A549 (cell line): ENCODE measurements around the gene OLIG1. TPM values are rescaled to one million over a fixed set of nuclear protein-coding genes. Genes with fewer than 3 reads are reported as not detected.

Experiments used
- ATAC-seq, 2 experiments: fragments of 200-7000 bp in 1 of 2; fragments of >200 bp in 1 of 2; cut with Nextera tagmentation in 1 of 2; cut with Tn5 transposase in 1 of 2; 3 replicates each; pipeline versions ENCODE4 v1.8.0 to v1.9.1; 2018 to 2020; ENCODE audit warnings: mild to moderate bottlenecking in 1 of 2, moderate library complexity in 1 of 2
- CTCF ChIA-PET: fragments of 300-600 bp; sonication (Branson Sonifier 250); formaldehyde crosslinking; extraction: SDS; loops from one replicate; lab custom pipeline; 2021; ENCODE audit warnings: antibody characterized with exemption, inconsistent platforms; lab: Yijun Ruan, JAX
- POLR2A ChIA-PET: fragments of 350-600 bp; formaldehyde crosslinking; extraction: SDS; loops from one replicate; lab custom pipeline; 2021; ENCODE audit warnings: antibody characterized with exemption, inconsistent platforms; lab: Yijun Ruan, JAX
- DNase-seq, 2 experiments: peaks; one replicate each; pipeline versions ENCODE4 v3.0.0 to v3.0.0-alpha.2; 2011 to 2016; ENCODE audit warnings: low read depth in 1 of 2, low spot score in 1 of 2
- FAIRE-seq: peaks from 2 replicates; lab custom pipeline; 2011; peaks lifted over from hg19 to GRCh38; lab: Jason Lieb, UNC
- H3K27ac ChIP-seq, 2 experiments: fragments of >200 bp; sonication (Bioruptor Twin); formaldehyde crosslinking; 3 replicates each; pipeline ENCODE4 v1.5.1; 2016 to 2017
- H3K4me1 ChIP-seq: fragments of >200 bp; sonication (Bioruptor Twin); formaldehyde crosslinking; 3 replicates; pipeline ENCODE4 v1.6.1; 2016
- H3K4me2 ChIP-seq: fragments of >200 bp; sonication (Bioruptor Twin); formaldehyde crosslinking; 3 replicates; pipeline ENCODE4 v1.6.1; 2016
- H3K4me3 ChIP-seq: fragments of >200 bp; sonication (Bioruptor Twin); formaldehyde crosslinking; 3 replicates; pipeline ENCODE4 v1.5.1; 2016
- H3K9me3 ChIP-seq: fragments of >200 bp; sonication (Bioruptor Twin); formaldehyde crosslinking; 3 replicates; pipeline ENCODE4 v1.6.1; 2016
- CBX2 ChIP-seq: fragments of 200-600 bp; sonication (generic); IDR thresholded peaks from 2 replicates; pipeline ENCODE4 v1.6.1; 2016; ENCODE audit warnings: low read depth, mild to moderate bottlenecking, borderline replicate concordance
- CEBPB ChIP-seq, 2 experiments: fragments of >200 bp in 1 of 2; sonication (Bioruptor Twin) in 1 of 2; formaldehyde crosslinking in 1 of 2; IDR thresholded peaks; 2 replicates each; pipeline ENCODE4 v1.6.1; 2012 to 2016
- EHMT2 ChIP-seq: fragments of 200-600 bp; sonication (generic); IDR thresholded peaks from 2 replicates; pipeline ENCODE4 v1.6.1; 2016; ENCODE audit warnings: antibody characterized with exemption, low read depth, mild to moderate bottlenecking, moderate library complexity
- GATA3 ChIP-seq: IDR thresholded peaks from 2 replicates; pipeline ENCODE4 v1.6.1; 2012; ENCODE audit warnings: borderline replicate concordance
- HOXA7 ChIP-seq: fragments of 250-450 bp; sonication (Bioruptor Pico); IDR thresholded peaks from 2 replicates; pipeline ENCODE4 v1.5.0; 2020; ENCODE audit warnings: mild to moderate bottlenecking, moderate library complexity
- HOXB13 ChIP-seq: fragments of 250-450 bp; sonication (Bioruptor Pico); IDR thresholded peaks from 2 replicates; pipeline ENCODE4 v1.5.0; 2020; ENCODE audit warnings: low read depth, mild to moderate bottlenecking, moderate library complexity
- JUNB ChIP-seq: fragments of >200 bp; sonication (Bioruptor Twin); formaldehyde crosslinking; IDR thresholded peaks from 2 replicates; pipeline ENCODE4 v1.6.1; 2016
- KDM5A ChIP-seq: fragments of 200-600 bp; sonication (generic); IDR thresholded peaks from 2 replicates; pipeline ENCODE4 v1.6.1; 2016; ENCODE audit warnings: antibody characterized with exemption, mild to moderate bottlenecking
- MAFK ChIP-seq: fragments of 450-650 bp; IDR thresholded peaks from 2 replicates; pipeline ENCODE4 v1.6.1; 2014; ENCODE audit not compliant: partially characterized antibody
- MYC ChIP-seq: IDR thresholded peaks from 2 replicates; pipeline ENCODE4 v1.6.1; 2012; ENCODE audit warnings: mild to moderate bottlenecking, inconsistent platforms, low read length, improper control_type of control experiment, borderline replicate concordance
- NPAS2 ChIP-seq: fragments of 250-450 bp; sonication (Bioruptor Pico); IDR thresholded peaks from 2 replicates; pipeline ENCODE4 v1.8.0; 2022; ENCODE audit warnings: mild to moderate bottlenecking, moderate library complexity, borderline replicate concordance
- NR3C1 ChIP-seq: fragments of >200 bp; sonication (Bioruptor Twin); formaldehyde crosslinking; IDR thresholded peaks from 3 replicates; pipeline ENCODE4 v1.6.1; 2017
- PHF8 ChIP-seq: fragments of 200-600 bp; sonication (generic); IDR thresholded peaks from 2 replicates; pipeline ENCODE4 v1.6.1; 2016; ENCODE audit warnings: low read depth, mild to moderate bottlenecking, antibody characterized with exemption, moderate library complexity, borderline replicate concordance
- RARB ChIP-seq: fragments of 250-450 bp; sonication (Bioruptor Pico); IDR thresholded peaks from 2 replicates; pipeline ENCODE4 v1.8.0; 2021; ENCODE audit warnings: mild to moderate bottlenecking, moderate library complexity
- TP53 ChIP-seq: fragments of 250-450 bp; sonication (Bioruptor Pico); IDR thresholded peaks from 2 replicates; pipeline ENCODE4 v1.5.0; 2021; ENCODE audit warnings: mild to moderate bottlenecking, moderate library complexity
- ZNF302 ChIP-seq: fragments of 250-450 bp; sonication (Bioruptor Pico); IDR thresholded peaks from 2 replicates; pipeline ENCODE4 v1.9.0; 2021; ENCODE audit warnings: inconsistent platforms, mild to moderate bottlenecking, moderate library complexity
- ZSCAN20 ChIP-seq: fragments of 250-450 bp; sonication (Bioruptor Pico); IDR thresholded peaks from 2 replicates; pipeline ENCODE4 v1.8.0; 2022; ENCODE audit warnings: mild to moderate bottlenecking, moderate library complexity
- WGBS: methylation state at CpG from one replicate; pipeline ENCODE4 v1.1.6; 2017; ENCODE audit errors: missing lambda C conversion rate; 5-methylcytosine and 5-hydroxymethylcytosine counted together
- polyA plus RNA-seq, 4 experiments: library from polyadenylated mRNA; depleted of rRNA in 3 of 4; stranded (reverse); fragments of >200 nt; fragmentation: RNase III in 1 of 4; extraction: RNeasy Plus Mini Kit Qiagen cat#74134 plus additional on column Dnase treatment in 1 of 4; gene quantifications; 2 replicates in 3 of 4; 3 replicates in 1 of 4; pipeline ENCODE4 v1.2.3, GENCODE V29; 2011 to 2017
- TF ChIP-seq, protein P1 (sequence below): fragments of >200 bp; sonication (Bioruptor Twin); formaldehyde crosslinking; IDR thresholded peaks from 2 replicates; pipeline ENCODE4 v1.6.1; 2016
- TF ChIP-seq, protein P2 (sequence below): fragments of 150-350 bp; IDR thresholded peaks from 2 replicates; pipeline ENCODE4 v1.6.1; 2014; ENCODE audit warnings: low read depth, mild to moderate bottlenecking, low read length
- TF ChIP-seq, protein P3 (sequence below): IDR thresholded peaks from 2 replicates; pipeline ENCODE4 v1.6.1; 2012; ENCODE audit warnings: low read depth, borderline replicate concordance
- TF ChIP-seq, protein P4 (sequence below): IDR thresholded peaks from 2 replicates; pipeline ENCODE4 v1.6.1; 2012
- TF ChIP-seq, protein P5 (sequence below): fragments of 450-650 bp; IDR thresholded peaks from 2 replicates; pipeline ENCODE4 v1.6.1; 2014; ENCODE audit warnings: antibody characterized with exemption

OLIG1 gene
- polyA plus RNA-seq, 2 of the 4 experiments (the other 2 are of a cell fraction), result not detected

DNA sequence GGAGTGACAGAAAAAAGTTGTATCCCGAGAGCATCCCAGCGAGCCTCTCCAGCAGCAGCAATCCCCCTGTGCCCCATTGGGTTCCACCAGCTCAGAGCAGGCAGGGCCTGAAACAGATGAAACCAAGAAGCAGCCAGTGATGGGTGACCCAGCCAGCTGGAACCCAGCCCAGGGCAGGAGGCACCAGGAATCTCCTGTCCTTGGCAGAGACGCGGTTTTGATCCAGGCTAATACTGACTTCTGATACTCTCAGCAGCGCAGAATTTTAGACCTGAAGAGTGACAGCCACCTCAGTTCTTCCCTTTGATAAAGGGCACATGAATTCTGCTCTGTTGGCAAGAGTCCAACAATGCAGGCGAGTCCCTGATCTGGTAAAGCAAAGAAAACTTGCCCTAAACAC lies 11.4 kb upstream of the OLIG1 start (continued):
- TF ChIP-seq, protein P1, sequence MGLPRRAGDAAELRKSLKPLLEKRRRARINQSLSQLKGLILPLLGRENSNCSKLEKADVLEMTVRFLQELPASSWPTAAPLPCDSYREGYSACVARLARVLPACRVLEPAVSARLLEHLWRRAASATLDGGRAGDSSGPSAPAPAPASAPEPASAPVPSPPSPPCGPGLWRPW, result no peak

DNA sequence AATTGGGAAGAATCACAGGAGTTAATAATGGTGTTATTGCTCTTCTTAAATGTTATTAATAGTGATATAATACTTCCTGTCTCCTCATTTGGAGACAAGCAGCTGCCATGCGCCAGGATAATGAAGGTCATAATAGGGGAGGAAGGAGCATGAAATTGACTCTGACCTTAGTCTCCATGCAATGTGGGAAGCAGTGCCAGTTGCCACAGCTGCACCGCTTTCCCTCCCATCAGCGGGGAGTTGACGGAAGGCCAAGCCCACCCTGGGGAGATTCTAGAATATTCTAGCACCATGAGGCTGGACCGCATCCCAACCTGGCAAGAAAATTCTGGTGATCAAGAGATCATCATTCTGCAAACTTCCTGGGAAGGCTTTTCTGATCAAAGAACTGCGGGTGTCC lies 11.0 kb upstream of the OLIG1 start:
- Histone ChIP-seq H3K27ac (no peak overlapping the region), H3K4me1 (no peaks in the 10 kb centered on the region), H3K4me2 (no peak overlapping the region), H3K9me3 (no peaks in the 10 kb centered on the region), H3K4me3 (no peak overlapping the region)
- TF ChIP-seq HOXA7 (CRISPR knock-in tag) (no peak), RARB (CRISPR knock-in tag) (no peak), NPAS2 (CRISPR knock-in tag) (no peak)
- TF ChIP-seq, protein P1, result no peak
- ChIA-PET CTCF (interaction anchor here (1.0 to 2.2 kb wide), 2 partner anchors 11 to 118 kb away, joined by 3 to 5 read pairs; partner anchors contain the start of gene OLIG1), POLR2A (no interaction called here)
- ATAC-seq (no peak), DNase-seq (no peak), FAIRE-seq (no peak)
- 74% methylated on average over 3 of the region's 6 CpGs for WGBS

DNA sequence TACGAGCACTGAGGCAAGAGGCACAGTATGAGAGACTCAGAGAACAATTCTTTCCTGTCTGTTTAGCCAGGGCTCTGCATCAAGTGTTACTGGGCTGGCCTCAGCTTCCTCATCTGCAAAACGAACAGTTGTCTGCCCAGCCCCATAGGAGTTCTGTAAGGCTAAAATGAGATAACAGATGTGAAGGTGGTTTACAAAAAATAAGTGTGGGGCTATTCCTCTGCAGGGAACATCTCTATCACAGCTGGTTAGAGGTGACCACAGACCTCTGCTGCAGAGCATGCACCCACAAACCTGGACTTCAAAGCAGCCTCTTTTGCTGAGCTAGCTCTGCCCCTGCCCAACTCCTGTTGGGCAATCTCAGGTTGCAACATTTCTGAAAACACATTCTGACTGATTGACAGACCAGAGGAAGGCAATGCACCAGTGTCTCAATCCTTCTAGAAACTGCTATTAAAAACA lies 10.5 kb upstream of the OLIG1 start:
- Histone ChIP-seq H3K9me3 (no peaks in the 10 kb centered on the region), H3K27ac (no peak overlapping the region), H3K4me1 (no peaks in the 10 kb centered on the region), H3K4me3 (no peak overlapping the region), H3K4me2 (no peak overlapping the region)
- WGBS, result 36% methylated on average over 2 of the region's 2 CpGs
- ATAC-seq (no peak), DNase-seq (no peak), FAIRE-seq (no peak)
- CTCF ChIA-PET, result interaction anchor here (1.0 to 2.2 kb wide), 2 partner anchors 11 to 119 kb away, joined by 3 to 5 read pairs; partner anchors contain the start of gene OLIG1
- TF ChIP-seq CEBPB (IDR thresholded peaks at IDR 0.05) (peak in 1 of 2 experiments; percentile 41; a peak in 1 of 4 replicates), ZSCAN20 (no peak)
- POLR2A ChIA-PET, result no interaction called here

DNA sequence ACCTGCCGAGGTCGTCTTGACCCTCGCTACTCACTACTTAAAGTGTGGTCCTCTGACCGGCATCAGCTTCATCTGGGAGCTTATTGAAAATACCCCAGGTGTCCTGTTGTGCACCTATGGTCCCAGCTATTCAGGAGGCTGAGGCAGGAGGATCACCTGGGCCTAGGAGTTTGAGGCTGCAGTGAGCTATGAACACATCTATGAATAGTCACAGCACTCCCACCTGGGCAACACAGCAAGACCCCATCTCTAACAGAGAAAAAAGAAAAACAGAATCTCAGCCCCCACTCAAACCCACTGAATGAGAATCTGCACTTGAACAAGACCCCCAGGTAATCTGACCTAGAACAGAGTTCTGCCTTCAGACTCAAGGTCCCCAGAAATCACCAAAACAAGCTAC lies 8.7 kb upstream of the OLIG1 start:
- ChIA-PET CTCF (interaction anchor here (1.0 to 2.2 kb wide), 2 partner anchors 21 to 121 kb away, joined by 3 to 5 read pairs; no protein-coding TSS in a partner anchor), POLR2A (no interaction called here)
- Histone ChIP-seq H3K27ac (no peak overlapping the region), H3K4me1 (no peaks in the 10 kb centered on the region), H3K4me3 (no peak overlapping the region), H3K4me2 (no peak overlapping the region), H3K9me3 (no peaks in the 10 kb centered on the region)
- FAIRE-seq (no peak), DNase-seq (no peak), ATAC-seq (no peak)
- 71% methylated on average over 4 of the region's 4 CpGs for WGBS
- TF ChIP-seq, protein P2, sequence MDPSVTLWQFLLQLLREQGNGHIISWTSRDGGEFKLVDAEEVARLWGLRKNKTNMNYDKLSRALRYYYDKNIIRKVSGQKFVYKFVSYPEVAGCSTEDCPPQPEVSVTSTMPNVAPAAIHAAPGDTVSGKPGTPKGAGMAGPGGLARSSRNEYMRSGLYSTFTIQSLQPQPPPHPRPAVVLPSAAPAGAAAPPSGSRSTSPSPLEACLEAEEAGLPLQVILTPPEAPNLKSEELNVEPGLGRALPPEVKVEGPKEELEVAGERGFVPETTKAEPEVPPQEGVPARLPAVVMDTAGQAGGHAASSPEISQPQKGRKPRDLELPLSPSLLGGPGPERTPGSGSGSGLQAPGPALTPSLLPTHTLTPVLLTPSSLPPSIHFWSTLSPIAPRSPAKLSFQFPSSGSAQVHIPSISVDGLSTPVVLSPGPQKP, result no peak
- TF ChIP-seq, protein P1, result no peak
- TF ChIP-seq, protein P3, sequence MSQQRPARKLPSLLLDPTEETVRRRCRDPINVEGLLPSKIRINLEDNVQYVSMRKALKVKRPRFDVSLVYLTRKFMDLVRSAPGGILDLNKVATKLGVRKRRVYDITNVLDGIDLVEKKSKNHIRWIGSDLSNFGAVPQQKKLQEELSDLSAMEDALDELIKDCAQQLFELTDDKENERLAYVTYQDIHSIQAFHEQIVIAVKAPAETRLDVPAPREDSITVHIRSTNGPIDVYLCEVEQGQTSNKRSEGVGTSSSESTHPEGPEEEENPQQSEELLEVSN, result no peak
- TF ChIP-seq MAFK (no peak), EHMT2 (no peak), TP53 (CRISPR knock-in tag) (no peak), CBX2 (no peak), JUNB (no peak), CEBPB (IDR thresholded peaks at IDR 0.05) (no peak), RARB (CRISPR knock-in tag) (no peak), PHF8 (no peak), HOXA7 (CRISPR knock-in tag) (no peak), KDM5A (no peak), HOXB13 (CRISPR knock-in tag) (no peak), MYC (no peak), GATA3 (no peak), NR3C1 (no peak), ZNF302 (CRISPR knock-in tag) (no peak)
- TF ChIP-seq, protein P4, sequence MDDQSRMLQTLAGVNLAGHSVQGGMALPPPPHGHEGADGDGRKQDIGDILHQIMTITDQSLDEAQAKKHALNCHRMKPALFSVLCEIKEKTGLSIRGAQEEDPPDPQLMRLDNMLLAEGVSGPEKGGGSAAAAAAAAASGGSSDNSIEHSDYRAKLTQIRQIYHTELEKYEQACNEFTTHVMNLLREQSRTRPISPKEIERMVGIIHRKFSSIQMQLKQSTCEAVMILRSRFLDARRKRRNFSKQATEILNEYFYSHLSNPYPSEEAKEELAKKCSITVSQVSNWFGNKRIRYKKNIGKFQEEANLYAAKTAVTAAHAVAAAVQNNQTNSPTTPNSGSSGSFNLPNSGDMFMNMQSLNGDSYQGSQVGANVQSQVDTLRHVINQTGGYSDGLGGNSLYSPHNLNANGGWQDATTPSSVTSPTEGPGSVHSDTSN, result no peak
- TF ChIP-seq, protein P5, sequence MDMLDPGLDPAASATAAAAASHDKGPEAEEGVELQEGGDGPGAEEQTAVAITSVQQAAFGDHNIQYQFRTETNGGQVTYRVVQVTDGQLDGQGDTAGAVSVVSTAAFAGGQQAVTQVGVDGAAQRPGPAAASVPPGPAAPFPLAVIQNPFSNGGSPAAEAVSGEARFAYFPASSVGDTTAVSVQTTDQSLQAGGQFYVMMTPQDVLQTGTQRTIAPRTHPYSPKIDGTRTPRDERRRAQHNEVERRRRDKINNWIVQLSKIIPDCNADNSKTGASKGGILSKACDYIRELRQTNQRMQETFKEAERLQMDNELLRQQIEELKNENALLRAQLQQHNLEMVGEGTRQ, result no peak
